Measurements from ENCODE around the gene PLPPR1. TPM values are rescaled to one million over a fixed set of nuclear protein-coding genes. Genes with fewer than 3 reads are reported as not detected.

The PLPPR1 gene
- 0.10 TPM for total RNA-seq (2013)
- not detected for polyA plus RNA-seq
- polyA minus RNA-seq, result not detected in 2 replicates
- total RNA-seq, result 0 to 2.0 (median 0.08) reads per million in 11 experiments

DNA sequence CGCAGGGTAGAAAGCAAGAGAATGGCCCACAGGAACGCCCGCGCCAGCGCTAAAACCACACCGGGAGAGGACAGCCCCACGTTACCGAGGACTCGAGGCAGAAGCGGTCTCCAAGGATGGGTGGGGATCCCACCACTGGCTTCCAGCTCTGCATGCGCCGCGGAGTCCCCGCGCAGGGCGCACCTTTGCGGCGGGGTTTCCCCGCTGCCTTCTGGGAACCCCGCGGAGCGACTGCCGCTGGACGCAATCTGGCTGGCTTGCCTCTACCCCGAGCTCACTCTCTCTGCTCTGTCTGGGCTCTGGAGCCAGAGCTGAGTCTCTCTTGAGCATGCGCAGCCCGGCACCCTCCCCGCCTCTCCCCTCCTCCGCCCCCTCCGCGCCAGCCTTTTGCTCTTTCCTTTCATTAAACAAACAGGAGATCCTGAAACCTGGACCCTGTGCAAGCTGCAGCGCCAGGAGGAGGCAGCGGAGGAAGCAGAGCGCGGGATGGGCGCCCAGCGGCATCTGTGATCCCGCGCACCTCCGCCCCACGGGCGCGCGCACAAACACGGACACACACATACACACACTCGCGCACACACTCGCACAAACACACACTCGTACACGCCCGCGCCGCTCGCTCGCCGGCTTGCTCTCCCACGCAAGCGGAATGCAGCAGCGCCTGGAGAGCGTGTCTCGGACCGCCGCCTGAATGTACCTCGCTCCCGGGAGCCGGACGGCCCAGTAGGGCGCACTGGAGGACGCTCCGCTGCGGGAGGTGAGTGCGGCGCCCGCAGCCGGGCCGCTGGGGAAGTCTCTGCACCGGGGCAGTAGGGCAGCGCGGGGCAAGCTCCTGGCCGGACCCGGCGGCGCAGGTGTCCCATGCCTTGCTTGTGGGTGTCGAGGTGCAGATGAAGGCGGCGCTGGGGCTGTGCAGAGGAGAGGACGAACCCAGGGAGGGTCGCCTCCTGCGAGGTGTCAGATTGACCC is at the start of gene PLPPR1:
PLPPR1 (plus strand) TSS at position 382 of the 969 bp plus-strand sequence.
- TF ChIP-seq, protein P1, sequence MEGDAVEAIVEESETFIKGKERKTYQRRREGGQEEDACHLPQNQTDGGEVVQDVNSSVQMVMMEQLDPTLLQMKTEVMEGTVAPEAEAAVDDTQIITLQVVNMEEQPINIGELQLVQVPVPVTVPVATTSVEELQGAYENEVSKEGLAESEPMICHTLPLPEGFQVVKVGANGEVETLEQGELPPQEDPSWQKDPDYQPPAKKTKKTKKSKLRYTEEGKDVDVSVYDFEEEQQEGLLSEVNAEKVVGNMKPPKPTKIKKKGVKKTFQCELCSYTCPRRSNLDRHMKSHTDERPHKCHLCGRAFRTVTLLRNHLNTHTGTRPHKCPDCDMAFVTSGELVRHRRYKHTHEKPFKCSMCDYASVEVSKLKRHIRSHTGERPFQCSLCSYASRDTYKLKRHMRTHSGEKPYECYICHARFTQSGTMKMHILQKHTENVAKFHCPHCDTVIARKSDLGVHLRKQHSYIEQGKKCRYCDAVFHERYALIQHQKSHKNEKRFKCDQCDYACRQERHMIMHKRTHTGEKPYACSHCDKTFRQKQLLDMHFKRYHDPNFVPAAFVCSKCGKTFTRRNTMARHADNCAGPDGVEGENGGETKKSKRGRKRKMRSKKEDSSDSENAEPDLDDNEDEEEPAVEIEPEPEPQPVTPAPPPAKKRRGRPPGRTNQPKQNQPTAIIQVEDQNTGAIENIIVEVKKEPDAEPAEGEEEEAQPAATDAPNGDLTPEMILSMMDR (IDR thresholded peaks at IDR 0.05), result no peak
- Histone ChIP-seq H2AFZ (ENCODE audit: insufficient read depth, low read depth, low read length, poor library complexity, severe bottlenecking) (no peak within 1 kb of the TSS), H3K79me2 (ENCODE audit: insufficient read depth, low read length) (no peaks in the 10 kb centered on the region), H3K4me3 (replicated peaks in 1 of 3; ENCODE audit: low read depth in 2 of 3, low read length in 3 of 3) (no peak within 1 kb of the TSS), H3K27me3 (ENCODE audit: control insufficient read depth in 2 of 2, insufficient read depth in 2 of 2, low read length in 2 of 2) (peaks cover 34 to 50% of the 10 kb centered on the region in 2 donors), H3K27ac (ENCODE audit: low read depth in 1 of 2, low read length in 2 of 2) (no peak within 1 kb of the TSS), H3K9ac (ENCODE audit: insufficient read depth, low read length, poor library complexity, severe bottlenecking) (no peak within 1 kb of the TSS), H3K36me3 (replicated peaks in 1 of 2; ENCODE audit: control insufficient read depth in 1 of 2, insufficient read depth in 2 of 2, low read length in 2 of 2) (no peaks in the 10 kb centered on the region), H4K20me1 (ENCODE audit: insufficient read depth, low read length) (no peaks in the 10 kb centered on the region), H3K4me1 (ENCODE audit: control insufficient read depth in 1 of 2, insufficient read depth in 2 of 2, low read length in 2 of 2) (no peaks in the 10 kb centered on the region), H3K4me2 (replicated peaks; ENCODE audit: extremely low read depth, low read length, poor library complexity, severe bottlenecking) (peak within 1 kb of the TSS; percentile 11), H3K9me3 (replicated peaks in 1 of 2; ENCODE audit: control insufficient read depth in 1 of 2, insufficient read depth in 1 of 2, low read length in 2 of 2) (no peaks in the 10 kb centered on the region)
- intact Hi-C loops (cut with micrococcal nuclease), result no loop called here
- no peak for DNase-seq
- H3K9me3 Mint-ChIP-seq, result peaks cover 0 to 15% (median under 1%) of the 10 kb centered on the region in 7 donors
- no peaks in the 10 kb centered on the region for H3K36me3 Mint-ChIP-seq
- H3K4me3 Mint-ChIP-seq, result peak within 1 kb of the TSS; percentile 48 to 84
- 2% methylated on average over 87 of the region's 89 CpGs for WGBS (ENCODE audit: insufficient coverage)
- peaks cover 42 to 46% (median 46%) of the 10 kb centered on the region in 3 donors for H3K27me3 Mint-ChIP-seq (ENCODE audit: low read depth in 3 of 3)
- no peaks in the 10 kb centered on the region for H3K4me1 Mint-ChIP-seq
- H3K27ac Mint-ChIP-seq, result no peak within 1 kb of the TSS

DNA sequence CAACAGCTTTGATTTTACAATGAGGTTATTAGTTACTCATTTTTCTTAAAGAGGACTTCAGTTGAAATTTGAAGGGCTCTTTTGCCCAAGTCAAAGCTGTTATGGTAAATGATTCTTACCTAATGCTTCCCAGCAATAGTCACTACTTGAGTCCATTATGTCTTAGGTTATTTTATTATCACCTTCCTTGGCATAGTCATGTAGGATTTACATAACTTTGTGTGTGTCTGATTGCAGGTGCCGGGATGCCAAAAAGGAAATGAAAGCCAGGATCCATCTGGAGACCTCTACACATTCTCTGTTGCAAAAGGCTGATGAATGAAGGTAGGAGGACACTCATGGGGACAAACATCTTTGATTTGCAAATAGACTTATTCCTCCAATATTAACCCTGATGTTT is 38.8 kb upstream of the PLPPR1 start:
- H3K36me3 Mint-ChIP-seq, result no peaks in the 10 kb centered on the region
- peaks cover 0 to 2% (median 0%) of the 10 kb centered on the region in 3 donors for H3K27me3 Mint-ChIP-seq (ENCODE audit: low read depth in 3 of 3)
- H3K9me3 Mint-ChIP-seq, result peaks cover 0 to 6% (median 0%) of the 10 kb centered on the region in 7 donors
- no peak overlapping the region for H2AFZ ChIP-seq (ENCODE audit: insufficient read depth, low read depth, low read length, poor library complexity, severe bottlenecking)
- no CpG with 5 or more reads among the region's 1 CpG for WGBS (ENCODE audit: insufficient coverage)
- H3K27ac Mint-ChIP-seq, result no peak overlapping the region
- H3K36me3 ChIP-seq (replicated peaks in 1 of 2; ENCODE audit: control insufficient read depth in 1 of 2, insufficient read depth in 2 of 2, low read length in 2 of 2), result no peaks in the 10 kb centered on the region
- TF ChIP-seq, protein P1 (IDR thresholded peaks at IDR 0.05), result no peak
- H3K4me3 Mint-ChIP-seq, result no peak overlapping the region
- H3K4me1 ChIP-seq (ENCODE audit: control insufficient read depth in 1 of 2, insufficient read depth in 2 of 2, low read length in 2 of 2), result no peaks in the 10 kb centered on the region
- no peaks in the 10 kb centered on the region for H3K79me2 ChIP-seq (ENCODE audit: insufficient read depth, low read length)
- no peaks in the 10 kb centered on the region for H3K27me3 ChIP-seq (ENCODE audit: control insufficient read depth in 2 of 2, insufficient read depth in 2 of 2, low read length in 2 of 2)
- H3K9me3 ChIP-seq (replicated peaks in 1 of 2; ENCODE audit: control insufficient read depth in 1 of 2, insufficient read depth in 1 of 2, low read length in 2 of 2), result no peaks in the 10 kb centered on the region
- no peak overlapping the region for H3K9ac ChIP-seq (ENCODE audit: insufficient read depth, low read length, poor library complexity, severe bottlenecking)
- H4K20me1 ChIP-seq (ENCODE audit: insufficient read depth, low read length), result no peaks in the 10 kb centered on the region
- DNase-seq, result no peak
- intact Hi-C loops (cut with micrococcal nuclease), result no loop called here
- H3K27ac ChIP-seq (ENCODE audit: low read depth in 1 of 2, low read length in 2 of 2), result no peak overlapping the region
- H3K4me3 ChIP-seq (replicated peaks in 1 of 3; ENCODE audit: low read depth in 2 of 3, low read length in 3 of 3), result no peak overlapping the region
- H3K4me2 ChIP-seq (replicated peaks; ENCODE audit: extremely low read depth, low read length, poor library complexity, severe bottlenecking), result no peak overlapping the region
- no peaks in the 10 kb centered on the region for H3K4me1 Mint-ChIP-seq

Measured in CD14-positive monocyte (primary cell).